ENCODE data around the gene RGS6. TPM values are rescaled to one million over a fixed set of nuclear protein-coding genes. Genes with fewer than 3 reads are reported as not detected.

RGS6 gene
- total and polyA plus RNA-seq, 9 donors: 3.7 to 9.3 (median 6.2) TPM

DNA sequence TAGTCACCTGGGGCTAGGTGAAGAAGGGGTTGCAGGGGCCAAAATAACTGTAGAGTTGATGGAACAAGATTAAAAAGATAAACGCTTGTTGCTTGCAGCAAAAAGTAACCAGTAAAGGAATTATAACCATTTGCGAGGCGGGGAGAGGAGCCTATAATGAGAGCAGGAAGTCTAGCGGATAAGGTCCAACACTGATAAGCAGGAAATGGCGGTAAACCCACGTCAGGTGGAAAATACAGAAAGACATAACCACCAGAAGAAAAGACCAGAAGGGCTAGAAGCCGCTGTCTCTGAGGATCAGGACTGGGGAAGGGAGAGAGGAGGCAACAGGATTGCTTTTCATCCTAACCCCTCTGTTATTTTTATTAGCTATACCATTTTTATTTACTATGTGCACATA, 658.3 kb downstream of the RGS6 start:
- no peaks in the 10 kb centered on the region for H3K4me1 ChIP-seq (ENCODE audit: control insufficient read depth, insufficient read depth, low read length)
- no peaks in the 10 kb centered on the region for H3K27me3 ChIP-seq (ENCODE audit: control insufficient read depth, insufficient read depth, low read length)
- H3K27ac ChIP-seq (ENCODE audit: low read length): no peak overlapping the region
- no peaks in the 10 kb centered on the region for H3K9me3 ChIP-seq (replicated peaks; ENCODE audit: control insufficient read depth, low read depth, low read length)
- DNase-seq: no peak
- H3K4me3 ChIP-seq (ENCODE audit: low read length): no peak overlapping the region
- H3K36me3 ChIP-seq (ENCODE audit: control insufficient read depth, insufficient read depth, low read length): no peaks in the 10 kb centered on the region
- 90% methylated on average over 2 of the region's 7 CpGs for WGBS (ENCODE audit: insufficient coverage)

- DNase-seq: no peak
- Histone ChIP-seq H3K4me3 (ENCODE audit: low read length) (no peak overlapping the region), H3K36me3 (ENCODE audit: control insufficient read depth, insufficient read depth, low read length) (no peaks in the 10 kb centered on the region), H3K27ac (ENCODE audit: low read length) (no peak overlapping the region), H3K9me3 (replicated peaks; ENCODE audit: control insufficient read depth, low read depth, low read length) (no peaks in the 10 kb centered on the region), H3K27me3 (ENCODE audit: control insufficient read depth, insufficient read depth, low read length) (no peaks in the 10 kb centered on the region), H3K4me1 (ENCODE audit: control insufficient read depth, insufficient read depth, low read length) (no peaks in the 10 kb centered on the region)
- WGBS (ENCODE audit: insufficient coverage): 83% methylated on average over 1 of the region's 4 CpGs
Observed at GRCh38 chr14:72591391-72591790, 659.2 kb downstream of the RGS6 start.

DNA sequence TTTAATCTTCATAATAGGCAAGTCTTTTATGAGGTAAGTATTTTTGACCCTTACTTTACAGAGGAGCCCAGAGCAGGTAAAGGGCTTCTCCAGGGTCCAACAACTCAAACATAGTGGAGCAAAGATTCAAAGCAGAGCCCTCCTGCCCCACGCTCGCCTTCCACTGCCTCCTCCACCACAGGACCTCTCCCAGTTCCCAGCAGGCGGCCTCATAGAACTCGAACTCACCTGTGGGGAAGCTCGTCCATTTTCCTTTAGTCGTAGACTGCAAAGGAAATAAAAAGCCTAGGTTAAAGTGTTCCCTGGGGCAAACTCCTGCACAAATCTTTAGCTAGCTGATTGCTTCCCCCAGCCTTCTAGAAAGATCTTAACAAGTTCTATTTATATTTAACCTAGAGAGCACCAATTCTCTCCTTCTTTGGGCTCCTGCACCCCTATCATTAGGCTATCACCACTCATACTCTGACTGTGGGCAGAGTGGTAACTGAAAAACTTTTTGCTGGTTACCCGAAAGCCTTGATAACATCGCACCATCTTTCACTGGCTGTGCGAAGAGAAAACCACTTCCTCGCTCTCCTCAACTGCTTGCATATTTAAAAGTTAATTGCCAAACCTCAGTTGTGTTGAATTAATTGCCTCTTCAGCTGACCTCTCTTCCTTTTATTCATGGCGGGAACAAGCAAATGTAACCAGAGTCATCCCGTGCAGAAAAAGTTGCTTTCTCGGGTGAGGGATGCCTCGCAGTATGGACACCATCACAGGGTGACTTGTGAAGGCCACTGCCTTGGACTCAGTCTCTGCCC, 662.1 kb downstream of the RGS6 start:
- no peaks in the 10 kb centered on the region for H3K4me1 ChIP-seq (ENCODE audit: control insufficient read depth, insufficient read depth, low read length)
- DNase-seq: no peak
- no peak overlapping the region for H3K27ac ChIP-seq (ENCODE audit: low read length)
- H3K36me3 ChIP-seq (ENCODE audit: control insufficient read depth, insufficient read depth, low read length): no peaks in the 10 kb centered on the region
- H3K9me3 ChIP-seq (replicated peaks; ENCODE audit: control insufficient read depth, low read depth, low read length): no peaks in the 10 kb centered on the region
- no peak overlapping the region for H3K4me3 ChIP-seq (ENCODE audit: low read length)
- H3K27me3 ChIP-seq (ENCODE audit: control insufficient read depth, insufficient read depth, low read length): no peaks in the 10 kb centered on the region
- 89% methylated on average over 9 of the region's 14 CpGs for WGBS (ENCODE audit: insufficient coverage)

DNA sequence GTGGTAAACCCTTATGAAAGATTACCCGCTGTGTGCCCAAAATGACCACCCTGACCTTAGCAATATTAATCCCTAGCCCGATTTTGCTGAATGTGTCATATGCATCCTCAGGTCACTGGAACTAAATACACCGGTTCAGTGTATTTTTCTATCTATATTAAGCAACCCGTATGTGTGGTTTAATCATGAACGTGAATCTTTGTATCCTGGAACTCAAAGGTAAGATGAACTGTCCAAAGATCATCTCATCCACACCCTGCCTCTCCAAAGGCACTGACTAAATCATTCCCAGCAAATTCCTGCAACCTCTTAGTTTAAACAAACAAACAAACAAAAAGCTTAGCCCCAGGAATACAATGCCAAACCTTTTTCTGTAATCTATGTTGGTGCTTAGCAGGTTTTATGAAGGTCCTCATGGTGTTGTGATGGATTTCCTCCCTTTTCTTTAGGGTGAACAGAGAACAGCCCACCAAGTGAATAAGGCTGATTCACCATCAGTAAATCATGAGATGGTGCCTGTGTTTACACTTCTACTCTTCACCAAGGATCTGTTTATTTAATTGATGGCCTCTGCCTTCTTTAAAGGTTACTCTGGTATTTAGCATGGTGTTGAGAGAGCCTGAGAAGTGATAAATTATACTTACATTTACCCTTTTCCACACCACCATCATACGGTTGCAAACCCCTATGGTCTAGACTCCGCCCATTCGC, 663.1 kb downstream of the RGS6 start:
- DNase-seq: no peak
- Histone ChIP-seq H3K4me3 (ENCODE audit: low read length) (no peak overlapping the region), H3K36me3 (ENCODE audit: control insufficient read depth, insufficient read depth, low read length) (no peaks in the 10 kb centered on the region), H3K27ac (ENCODE audit: low read length) (no peak overlapping the region), H3K9me3 (replicated peaks; ENCODE audit: control insufficient read depth, low read depth, low read length) (no peaks in the 10 kb centered on the region), H3K27me3 (ENCODE audit: control insufficient read depth, insufficient read depth, low read length) (no peaks in the 10 kb centered on the region), H3K4me1 (ENCODE audit: control insufficient read depth, insufficient read depth, low read length) (peaks cover 7% of the 10 kb centered on the region)
- WGBS (ENCODE audit: insufficient coverage): 92% methylated on average over 4 of the region's 8 CpGs

DNA sequence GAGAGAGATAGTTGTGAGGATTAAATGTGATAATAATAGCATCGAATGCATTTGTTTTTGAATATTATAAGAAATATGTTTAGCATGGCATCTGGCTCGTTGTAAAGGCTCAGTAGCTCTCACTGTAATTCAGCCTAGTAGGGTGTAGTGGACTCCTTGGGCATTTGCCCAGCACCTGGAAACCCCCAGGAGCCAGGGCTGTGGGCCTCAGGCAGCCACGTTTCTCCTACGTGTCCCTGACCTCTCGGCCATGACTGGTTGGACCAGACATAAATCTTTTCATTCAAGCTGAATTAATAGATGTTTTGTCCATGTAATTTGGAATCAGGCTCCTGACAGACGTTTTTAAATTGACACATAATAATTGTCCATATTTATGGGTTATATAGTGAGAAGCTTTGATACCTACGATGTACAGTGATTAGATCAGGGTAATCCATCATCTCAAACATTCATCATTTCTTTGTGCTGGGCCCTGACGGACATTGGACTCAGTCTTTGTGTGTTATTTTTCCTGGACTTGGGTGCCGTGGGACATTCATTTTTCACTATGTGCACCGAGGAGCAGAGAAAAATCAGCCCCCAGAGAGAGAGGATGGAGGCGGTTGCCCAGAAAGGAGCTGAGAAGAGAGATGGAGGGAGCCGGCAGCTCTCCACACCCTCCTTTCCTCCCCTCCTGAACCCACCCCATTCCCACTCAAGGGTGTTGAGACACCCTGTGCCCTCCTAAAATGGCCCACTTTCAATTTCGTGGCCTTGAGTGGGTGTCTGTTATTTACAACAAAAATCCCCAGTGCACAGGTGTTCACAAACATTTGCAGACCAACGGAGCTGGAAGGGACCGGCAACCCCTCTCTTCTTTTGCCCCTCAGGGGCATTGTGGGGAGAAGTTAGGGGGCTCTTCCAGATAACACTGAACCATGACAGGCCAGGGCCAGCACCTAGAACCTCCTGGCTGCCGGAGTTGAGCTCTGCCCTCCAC, 665.3 kb downstream of the RGS6 start:
- Histone ChIP-seq H3K4me3 (ENCODE audit: low read length) (no peak overlapping the region), H3K9me3 (replicated peaks; ENCODE audit: control insufficient read depth, low read depth, low read length) (no peaks in the 10 kb centered on the region), H3K27ac (ENCODE audit: low read length) (no peak overlapping the region), H3K36me3 (ENCODE audit: control insufficient read depth, insufficient read depth, low read length) (no peaks in the 10 kb centered on the region), H3K4me1 (ENCODE audit: control insufficient read depth, insufficient read depth, low read length) (peaks cover 16% of the 10 kb centered on the region), H3K27me3 (ENCODE audit: control insufficient read depth, insufficient read depth, low read length) (no peaks in the 10 kb centered on the region)
- no peak for DNase-seq
- WGBS (ENCODE audit: insufficient coverage): 44% methylated on average over 2 of the region's 16 CpGs

GRCh38 chr14:72598306-72598705, 666.1 kb downstream of the RGS6 start:
- H3K36me3 ChIP-seq (ENCODE audit: control insufficient read depth, insufficient read depth, low read length): no peaks in the 10 kb centered on the region
- H3K27me3 ChIP-seq (ENCODE audit: control insufficient read depth, insufficient read depth, low read length): no peaks in the 10 kb centered on the region
- no peak overlapping the region for H3K4me3 ChIP-seq (ENCODE audit: low read length)
- H3K4me1 ChIP-seq (ENCODE audit: control insufficient read depth, insufficient read depth, low read length): peaks cover 16% of the 10 kb centered on the region
- no peaks in the 10 kb centered on the region for H3K9me3 ChIP-seq (replicated peaks; ENCODE audit: control insufficient read depth, low read depth, low read length)
- DNase-seq: no peak
- no peak overlapping the region for H3K27ac ChIP-seq (ENCODE audit: low read length)
- WGBS (ENCODE audit: insufficient coverage): 96% methylated on average over 5 of the region's 5 CpGs

- H3K4me1 ChIP-seq (ENCODE audit: control insufficient read depth, insufficient read depth, low read length): peaks cover 18% of the 10 kb centered on the region
- DNase-seq: peak; percentile 13
- H3K4me3 ChIP-seq (ENCODE audit: low read length): no peak overlapping the region
Observed at GRCh38 chr14:72599579-72600470, 667.6 kb downstream of the RGS6 start.

DNA sequence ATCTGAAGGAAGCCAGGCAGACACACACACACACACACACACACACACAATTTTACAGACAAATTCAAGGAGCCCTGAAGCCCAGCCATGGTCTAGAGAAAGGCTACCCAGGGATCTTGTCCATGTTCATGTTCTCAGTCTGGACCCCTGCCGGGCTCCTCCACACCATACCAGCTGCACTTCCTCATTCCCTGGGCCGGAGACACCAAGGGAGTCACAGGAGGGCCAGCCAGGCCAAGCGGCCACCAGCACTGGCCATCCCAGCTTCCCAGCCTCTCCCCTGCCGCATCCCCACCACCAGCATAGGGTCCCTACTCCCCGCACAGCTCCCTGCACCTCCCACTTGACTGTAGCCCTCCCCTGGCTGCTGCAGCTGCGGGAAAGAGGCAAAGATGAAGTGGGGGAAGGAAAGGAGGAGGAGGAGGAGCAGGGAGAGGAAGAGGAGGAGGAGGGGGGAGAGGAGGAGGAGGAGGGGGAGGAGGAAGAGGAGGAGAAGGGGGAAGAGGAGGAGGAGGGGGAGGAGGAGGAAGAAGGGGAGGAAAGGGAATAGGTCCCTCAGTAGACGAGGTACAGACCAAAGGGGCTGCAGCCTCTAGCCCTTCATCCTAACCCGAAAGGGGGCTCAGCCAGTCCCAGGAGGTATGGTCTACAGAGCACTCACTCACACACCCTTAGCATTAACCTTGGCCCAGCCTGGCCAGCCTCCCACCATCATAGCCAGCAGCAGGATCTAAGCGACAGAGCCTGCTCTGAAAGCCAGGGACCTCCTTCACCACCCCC, 668.5 kb downstream of the RGS6 start:
- H3K9me3 ChIP-seq (replicated peaks; ENCODE audit: control insufficient read depth, low read depth, low read length): no peaks in the 10 kb centered on the region
- H3K27me3 ChIP-seq (ENCODE audit: control insufficient read depth, insufficient read depth, low read length): no peaks in the 10 kb centered on the region
- H3K4me3 ChIP-seq (ENCODE audit: low read length): no peak overlapping the region
- H3K36me3 ChIP-seq (ENCODE audit: control insufficient read depth, insufficient read depth, low read length): no peaks in the 10 kb centered on the region
- DNase-seq: peak; percentile 11
- H3K27ac ChIP-seq (ENCODE audit: low read length): no peak overlapping the region
- WGBS (ENCODE audit: insufficient coverage): 55% methylated on average over 2 of the region's 9 CpGs
- H3K4me1 ChIP-seq (ENCODE audit: control insufficient read depth, insufficient read depth, low read length): peaks cover 18% of the 10 kb centered on the region

More at GRCh38 chr14:72599579-72600470, 667.6 kb downstream of the RGS6 start:
- no peaks in the 10 kb centered on the region for H3K27me3 ChIP-seq (ENCODE audit: control insufficient read depth, insufficient read depth, low read length)
- no peaks in the 10 kb centered on the region for H3K9me3 ChIP-seq (replicated peaks; ENCODE audit: control insufficient read depth, low read depth, low read length)
- no peaks in the 10 kb centered on the region for H3K36me3 ChIP-seq (ENCODE audit: control insufficient read depth, insufficient read depth, low read length)
- WGBS (ENCODE audit: insufficient coverage): 41% methylated on average over 7 of the region's 16 CpGs
- H3K27ac ChIP-seq (ENCODE audit: low read length): no peak overlapping the region

GRCh38 chr14:72603639-72604038, 671.4 kb downstream of the RGS6 start:
- Histone ChIP-seq H3K9me3 (replicated peaks; ENCODE audit: control insufficient read depth, low read depth, low read length) (no peaks in the 10 kb centered on the region), H3K27me3 (ENCODE audit: control insufficient read depth, insufficient read depth, low read length) (no peaks in the 10 kb centered on the region), H3K27ac (ENCODE audit: low read length) (no peak overlapping the region), H3K4me1 (ENCODE audit: control insufficient read depth, insufficient read depth, low read length) (peaks cover 18% of the 10 kb centered on the region), H3K4me3 (ENCODE audit: low read length) (no peak overlapping the region), H3K36me3 (ENCODE audit: control insufficient read depth, insufficient read depth, low read length) (no peaks in the 10 kb centered on the region)
- 52% methylated on average over 2 of the region's 4 CpGs for WGBS (ENCODE audit: insufficient coverage)
- DNase-seq: no peak
